NCI-H345 treated with DMSO at 0.1 percent for 48 hours (cell line): ENCODE results near the gene HOXA11.

Source experiments
- DNase-seq: peaks from one replicate; lab custom pipeline; 2025; ENCODE audit not compliant: unreplicated experiment; lab: John Stamatoyannopoulos, UW

HOXA11 gene

DNA sequence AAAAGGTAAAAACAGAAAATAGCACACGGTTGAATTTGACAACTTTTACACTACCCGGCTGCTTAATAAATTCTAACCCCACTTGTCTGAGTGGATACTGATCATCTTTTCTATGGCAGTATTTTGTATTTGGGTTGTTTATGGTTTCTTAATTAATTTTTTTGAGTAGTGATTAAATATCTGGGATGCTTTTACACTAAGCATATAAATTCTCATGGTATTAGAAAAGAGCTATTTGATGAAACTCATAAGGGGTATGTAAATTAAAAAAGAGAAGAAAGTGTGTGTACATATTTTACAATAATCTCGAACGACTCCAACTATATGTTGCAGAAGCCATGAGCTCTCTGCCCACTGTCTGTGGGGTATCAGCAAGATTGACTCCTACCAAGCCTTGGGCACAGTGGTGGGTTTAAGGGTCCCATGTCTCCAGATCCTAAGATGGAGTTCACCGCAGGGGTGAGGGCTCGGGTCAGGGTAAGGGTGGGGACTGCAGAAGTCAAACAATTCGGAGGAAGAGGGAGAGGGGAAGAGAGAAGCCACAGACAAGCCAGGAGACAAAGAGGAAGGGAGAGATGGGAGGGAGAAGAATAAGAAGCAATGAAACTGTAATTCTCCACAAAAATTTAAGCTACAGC lies 22.4 kb upstream of the HOXA11 start:
- no peak for DNase-seq

DNA sequence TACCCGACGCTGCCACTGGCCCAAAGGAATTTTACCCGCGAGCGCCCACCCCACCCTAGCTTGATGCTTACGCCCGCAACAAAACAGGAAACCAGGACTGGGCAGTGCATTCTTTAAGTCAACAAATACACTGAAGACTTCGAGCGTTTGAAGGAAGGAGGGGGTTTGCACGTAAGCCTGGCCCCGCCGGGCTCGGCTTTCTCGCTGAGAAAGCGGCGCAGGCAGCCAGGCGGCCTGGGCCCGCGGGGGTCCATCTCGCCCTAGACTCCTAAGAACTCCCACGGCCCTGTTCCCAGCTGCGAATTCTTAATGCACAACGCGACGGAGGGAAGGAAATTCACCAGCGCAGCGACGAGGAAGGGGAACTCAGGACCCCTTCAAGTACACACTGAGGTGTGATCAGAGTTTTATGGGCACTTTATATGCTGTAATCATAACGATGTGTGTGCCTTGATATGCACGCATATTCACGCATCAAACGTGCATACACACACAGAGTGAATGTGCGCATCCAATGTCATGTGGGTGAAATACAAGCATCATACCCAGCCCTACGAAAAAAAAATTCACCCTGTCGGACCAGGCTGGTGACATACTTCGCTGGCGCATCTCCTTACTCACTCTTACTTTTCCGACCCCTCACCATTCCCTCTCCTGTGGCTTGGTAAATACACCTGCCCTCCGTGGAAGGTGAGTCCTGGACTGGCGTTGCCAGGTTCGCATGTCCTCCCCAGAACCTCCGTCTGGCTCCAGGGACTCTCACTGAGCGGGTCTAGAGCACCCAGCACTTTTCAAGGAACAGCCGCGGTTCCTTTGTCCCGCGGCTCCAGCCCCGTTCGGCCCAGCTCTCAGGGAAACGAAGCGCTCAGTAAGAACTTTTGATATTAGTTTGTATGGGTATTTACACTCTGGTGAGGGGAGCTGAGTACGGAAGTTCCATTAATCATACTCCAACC lies 20.6 kb upstream of the HOXA11 start:
- no peak for DNase-seq

DNA sequence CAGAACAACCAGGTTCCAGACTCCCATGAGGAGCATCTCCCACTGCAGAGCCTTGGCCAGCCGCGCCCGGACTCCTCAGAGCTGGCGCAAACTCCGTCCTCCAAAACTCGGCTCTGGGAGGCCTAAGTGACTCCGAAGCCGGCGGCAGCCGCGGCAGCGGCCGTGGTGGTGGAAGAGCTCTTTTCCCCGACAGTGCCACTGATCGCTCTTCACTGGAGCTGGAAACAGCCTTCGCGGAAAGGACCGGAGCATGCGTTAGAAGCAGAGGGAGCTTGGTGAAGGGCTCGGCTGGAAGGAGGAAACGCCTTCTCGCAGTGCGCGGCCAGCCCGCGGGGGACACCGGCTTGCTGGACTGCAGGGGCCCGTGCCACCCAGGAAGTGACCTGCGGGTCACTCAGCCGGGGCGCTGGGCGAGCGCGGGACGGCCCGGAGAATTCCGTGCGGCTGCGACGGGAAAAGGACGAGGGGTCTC lies 19.9 kb upstream of the HOXA11 start:
- no peak for DNase-seq

DNA sequence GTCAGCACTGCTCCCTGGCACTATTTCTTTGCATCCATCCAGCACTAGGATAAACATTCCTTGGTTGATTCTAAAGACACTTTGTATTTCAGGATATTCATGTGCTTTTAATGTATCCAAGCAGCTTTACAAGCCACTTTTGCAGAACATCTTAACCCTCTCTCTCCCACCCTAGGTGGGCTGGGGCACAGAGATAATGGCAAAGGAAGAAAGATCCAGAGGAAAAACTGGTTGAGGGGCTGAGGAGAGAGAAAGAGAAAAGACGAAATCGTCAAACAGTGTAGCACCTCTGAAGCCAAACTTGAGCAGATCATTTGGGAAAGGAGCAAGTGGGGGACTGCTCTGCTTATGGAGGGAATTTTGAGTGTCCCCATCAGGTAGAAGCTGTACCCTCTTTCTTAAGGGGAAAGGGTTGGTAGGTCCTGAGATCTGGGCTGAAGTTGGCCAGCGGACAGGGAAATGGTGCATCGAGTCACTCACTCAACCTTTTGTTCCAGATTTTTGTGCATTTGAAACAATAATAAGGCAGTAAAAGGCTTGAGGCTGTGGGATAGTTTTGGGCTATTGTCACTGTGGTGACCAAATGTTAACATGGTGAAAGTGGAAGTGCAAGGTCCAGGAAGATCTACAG lies 19.0 kb upstream of the HOXA11 start:
- DNase-seq: no peak

DNA sequence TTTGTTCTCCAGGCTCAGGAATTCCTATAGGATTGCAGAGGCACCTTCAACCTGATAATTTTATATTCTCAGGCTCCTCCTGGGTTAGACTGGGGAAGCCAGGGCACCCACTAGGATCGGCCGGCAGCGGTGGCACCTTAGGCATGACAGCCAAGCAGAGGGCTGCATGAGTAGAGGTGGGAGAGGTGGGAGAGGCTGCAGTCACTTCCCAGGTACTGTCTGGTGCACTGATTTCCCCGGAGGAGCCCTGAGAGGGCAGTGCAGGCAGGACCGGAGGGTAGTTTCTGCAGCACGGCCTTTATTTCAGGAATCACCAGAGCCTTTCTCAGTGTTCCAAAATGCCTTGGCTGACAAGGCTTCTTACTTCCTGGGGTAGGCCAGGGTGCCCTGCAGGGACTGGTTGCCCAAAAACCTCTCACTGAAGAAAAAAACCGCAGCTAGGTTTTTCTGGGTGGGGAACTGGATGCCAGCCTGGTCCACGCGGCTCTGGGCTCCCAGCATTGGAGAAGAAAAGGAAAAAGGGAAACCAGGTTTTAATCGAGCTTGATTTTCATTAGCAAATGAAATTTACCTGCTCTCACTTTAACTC lies 18.4 kb upstream of the HOXA11 start:
- DNase-seq: no peak

DNA sequence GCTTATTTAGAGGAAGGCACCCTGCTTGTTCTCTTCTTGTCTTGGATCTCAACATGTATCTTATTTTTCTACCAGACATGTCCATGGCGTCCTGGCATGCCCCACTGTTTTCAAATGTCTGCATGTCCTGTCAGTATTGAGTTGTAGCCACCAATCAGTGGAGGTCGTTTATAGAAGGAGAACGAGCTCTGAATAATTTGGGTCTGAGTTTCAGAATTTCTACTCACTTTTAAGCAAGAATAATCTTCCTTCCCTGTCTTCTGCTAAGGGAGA lies 17.8 kb upstream of the HOXA11 start:
- no peak for DNase-seq

DNA sequence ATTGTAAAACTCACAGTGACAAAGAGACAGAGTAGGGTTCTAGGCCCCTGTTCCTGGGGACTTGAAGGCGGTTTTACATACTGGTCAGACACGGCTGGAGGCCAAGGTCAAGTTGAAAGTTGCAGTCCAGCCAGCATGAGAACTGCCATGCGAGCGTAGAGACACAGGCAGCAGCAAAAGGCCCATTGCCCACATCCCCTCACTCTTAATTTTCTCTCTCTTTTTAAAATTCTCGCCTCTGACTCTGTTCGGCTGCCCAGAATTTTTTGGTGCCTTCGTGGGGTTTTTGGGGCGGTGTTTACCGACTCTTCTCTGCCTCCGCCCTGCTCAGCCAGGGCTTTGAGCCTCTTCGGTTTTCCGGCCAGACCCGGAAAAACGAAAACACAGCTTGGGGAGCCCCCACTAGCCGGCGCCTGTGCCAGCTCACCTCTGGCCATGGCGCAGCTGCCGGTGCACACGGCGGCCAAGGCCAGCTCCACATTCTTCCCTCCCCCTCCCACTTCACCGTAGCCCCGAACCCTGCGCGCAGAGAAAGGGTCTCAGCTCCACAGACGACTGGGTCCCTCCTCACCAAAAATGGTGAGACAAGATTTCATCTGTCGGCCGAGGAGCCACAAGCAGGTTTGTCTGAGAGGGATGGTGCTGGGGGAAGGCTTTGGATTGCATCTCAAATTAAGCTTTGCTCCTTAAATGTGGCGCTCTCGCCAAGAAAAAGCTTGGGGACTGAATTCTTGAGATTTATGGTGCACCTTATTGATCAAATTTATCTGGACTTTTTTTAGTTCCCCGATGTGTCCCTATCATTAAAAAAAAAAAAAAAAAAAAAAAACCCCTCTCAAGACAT lies 17.2 kb upstream of the HOXA11 start:
- no peak for DNase-seq

DNA sequence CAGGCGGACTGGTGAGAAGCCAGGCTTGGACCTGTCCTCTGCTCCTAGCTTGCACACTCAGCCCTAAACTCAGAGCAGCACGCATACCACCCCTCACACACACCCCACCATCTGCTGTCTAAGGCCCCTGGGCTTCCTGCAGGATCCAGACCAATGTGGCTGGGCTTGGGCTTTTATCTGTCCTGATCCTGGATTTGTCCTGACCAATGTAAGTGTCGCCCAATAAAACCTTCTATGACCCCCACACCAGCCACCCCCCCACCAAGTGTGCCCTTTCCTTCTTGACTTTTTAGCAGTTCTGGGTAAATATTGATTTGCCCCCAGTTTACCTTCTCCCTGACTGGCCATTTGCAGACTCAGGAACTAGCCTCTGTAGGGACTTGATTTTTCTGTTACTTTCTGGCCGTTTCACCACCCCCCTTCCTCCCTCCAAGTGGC lies 16.6 kb upstream of the HOXA11 start:
- no peak for DNase-seq

DNA sequence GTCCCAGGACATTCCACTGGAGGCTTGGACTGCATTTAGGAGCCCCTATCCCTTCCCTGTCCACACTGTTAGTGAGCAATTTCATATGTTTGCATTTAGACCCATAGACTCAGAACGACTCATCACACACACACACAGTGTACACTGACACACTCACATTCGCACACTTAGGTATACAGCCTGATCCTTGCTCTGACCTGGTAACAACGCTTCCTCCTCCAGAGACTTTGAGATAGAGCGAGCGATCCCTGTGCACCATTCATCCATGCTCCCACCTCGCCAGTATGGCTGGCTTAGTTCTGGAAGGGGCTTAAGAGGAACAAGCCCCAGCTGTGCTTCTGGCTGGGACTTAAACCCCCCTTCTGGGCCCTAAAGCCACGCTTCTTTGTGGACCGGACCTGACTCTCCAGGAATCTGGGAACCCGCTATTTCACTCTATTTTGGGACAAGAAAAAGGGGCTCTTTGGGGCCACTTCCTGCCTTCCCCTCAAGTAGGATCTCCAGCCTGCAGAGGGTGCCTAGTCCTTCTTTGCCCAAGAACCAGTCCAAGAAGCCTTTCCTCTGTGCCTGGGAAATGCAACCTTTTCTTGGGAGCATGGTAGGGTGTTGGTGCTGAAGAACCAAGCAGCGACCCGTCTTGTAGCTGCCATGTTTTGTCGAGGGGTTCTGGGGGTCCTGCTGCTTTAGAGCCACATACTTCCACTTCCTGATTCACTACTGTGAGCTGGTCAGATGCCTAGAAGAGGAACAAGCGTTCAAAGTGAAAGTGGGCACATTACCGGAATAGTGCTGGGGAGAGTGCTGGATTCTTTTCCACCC lies 15.9 kb upstream of the HOXA11 start:
- no peak for DNase-seq

DNA sequence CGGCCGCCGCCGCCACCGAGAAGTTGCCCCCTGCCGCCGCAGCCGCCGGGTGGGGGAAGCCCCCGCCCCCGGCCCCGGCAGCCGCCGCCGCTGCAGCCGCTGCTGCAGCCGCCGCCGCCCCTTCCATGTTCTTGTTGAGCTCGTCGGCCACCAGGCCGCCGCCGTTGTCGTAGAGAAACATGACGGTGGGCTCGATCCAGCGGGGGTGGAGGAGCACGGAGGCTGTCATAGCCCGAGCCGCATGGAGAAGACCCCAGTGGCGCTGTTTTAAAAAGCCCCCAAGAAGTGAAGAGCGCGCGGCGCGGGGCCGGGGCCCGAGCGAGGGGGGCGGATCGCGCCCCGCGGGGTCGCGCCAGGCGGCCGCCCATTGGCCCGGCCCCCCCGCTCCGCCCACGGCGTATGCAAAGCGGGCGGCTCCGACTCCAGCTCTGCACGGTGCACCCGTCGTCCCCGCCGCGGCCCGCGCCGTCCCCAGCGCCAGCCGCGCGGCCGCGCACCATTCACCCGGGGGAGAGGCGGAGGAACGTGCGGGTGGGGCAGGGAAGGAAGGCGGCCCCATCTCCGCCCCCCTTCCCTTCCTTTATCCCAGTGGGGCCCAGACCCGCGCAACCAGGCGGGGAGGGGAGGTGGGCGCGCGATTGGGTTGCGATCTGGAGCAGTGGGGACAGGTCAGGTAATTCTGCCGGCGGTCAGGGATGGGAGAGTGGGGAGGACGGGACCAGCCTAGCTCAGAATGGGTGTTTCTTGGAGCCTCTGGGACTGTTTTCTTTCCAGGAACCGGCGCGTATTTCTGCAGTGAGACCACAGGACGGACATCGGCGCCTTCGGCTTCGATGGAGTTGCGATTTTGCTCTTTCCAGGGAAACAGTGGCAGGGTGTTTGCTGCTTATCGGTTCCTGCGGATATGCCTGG lies 15.1 kb upstream of the HOXA11 start, which contains the start of gene HOXA13:
Gene HOXA13 (minus strand): TSS at position 243 of the 912 bp plus-strand sequence. CDS start 14 bp downstream, at position 229.
- DNase-seq: peak; percentile 38

DNA sequence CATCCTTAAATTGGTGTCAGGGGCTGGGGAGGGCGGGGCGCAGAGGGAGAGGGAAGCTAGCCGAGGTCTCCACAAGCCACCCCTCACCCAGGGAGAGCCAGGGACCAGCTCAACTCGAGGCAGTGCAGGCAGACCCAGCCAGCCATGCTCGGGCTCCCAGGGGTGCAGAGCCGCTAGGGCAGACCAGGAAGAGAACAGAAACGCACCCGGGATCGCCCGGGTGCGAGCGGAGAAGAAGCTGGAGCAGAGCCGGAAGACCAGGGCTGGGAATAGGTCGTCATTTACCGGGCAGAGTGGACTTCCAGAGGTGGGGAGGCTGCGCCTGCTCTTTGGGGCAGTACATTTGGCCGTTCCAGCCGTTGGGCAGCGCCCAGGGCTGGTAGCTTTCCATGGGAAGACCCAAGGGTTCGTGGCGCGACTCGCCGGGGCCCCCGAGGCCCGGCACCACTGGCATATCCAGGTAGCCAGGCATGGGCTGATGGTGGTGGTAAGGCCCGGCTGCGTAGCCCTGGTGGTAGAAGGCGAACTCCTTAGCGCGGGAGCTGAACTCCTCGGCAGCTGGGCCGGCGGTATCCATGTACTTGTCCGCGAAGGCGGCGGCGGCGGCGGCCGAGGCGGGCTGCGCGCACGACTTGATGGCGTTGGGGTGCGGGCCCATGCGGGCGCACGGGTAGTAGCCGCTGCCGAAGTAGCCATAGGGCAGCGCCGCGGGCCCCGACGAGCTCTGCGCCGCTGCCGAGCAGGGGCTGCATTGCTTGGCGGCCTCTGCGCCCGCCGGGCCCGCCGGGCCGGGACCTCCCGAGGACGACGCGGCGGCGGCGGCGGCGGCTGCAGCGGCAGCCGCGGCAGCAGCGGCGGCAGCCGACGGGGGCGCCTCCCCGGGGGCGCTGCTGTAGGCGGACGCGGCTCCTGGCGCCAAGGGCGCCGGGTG lies 14.1 kb upstream of the HOXA11 start:
- DNase-seq: no peak

DNA sequence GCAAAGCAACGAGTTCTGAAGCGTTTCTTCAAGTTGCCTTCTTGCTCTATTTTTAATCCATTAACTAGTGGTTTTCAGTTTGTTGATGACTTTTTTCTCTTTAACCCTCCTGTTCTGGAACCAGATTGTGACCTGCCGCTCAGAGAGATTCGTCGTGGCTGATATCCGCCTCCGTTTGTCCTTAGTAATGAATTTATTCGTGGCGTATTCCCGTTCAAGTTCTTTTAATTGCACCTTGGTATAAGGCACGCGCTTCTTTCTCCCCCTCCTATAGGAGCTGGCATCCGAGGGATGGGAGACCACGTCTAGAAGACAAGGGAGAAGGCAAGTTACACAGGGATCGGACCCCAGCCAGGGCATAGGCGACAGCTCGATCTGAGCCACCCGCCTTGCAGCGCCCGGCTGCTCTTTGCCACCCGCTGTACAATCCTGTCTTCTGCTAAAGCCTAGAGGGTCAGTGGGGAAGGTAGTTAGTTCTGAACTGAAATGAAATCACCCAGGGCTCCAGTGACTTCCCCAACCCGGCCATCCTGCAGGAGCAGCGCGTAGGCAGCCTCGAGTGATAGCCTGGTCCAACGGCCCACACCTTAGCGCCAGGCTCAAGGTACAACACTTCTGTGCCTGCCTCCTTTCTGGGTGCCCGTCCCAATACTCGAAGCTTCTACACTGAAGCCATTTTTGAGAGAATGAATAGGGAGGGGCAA lies 13.3 kb upstream of the HOXA11 start:
- no peak for DNase-seq

DNA sequence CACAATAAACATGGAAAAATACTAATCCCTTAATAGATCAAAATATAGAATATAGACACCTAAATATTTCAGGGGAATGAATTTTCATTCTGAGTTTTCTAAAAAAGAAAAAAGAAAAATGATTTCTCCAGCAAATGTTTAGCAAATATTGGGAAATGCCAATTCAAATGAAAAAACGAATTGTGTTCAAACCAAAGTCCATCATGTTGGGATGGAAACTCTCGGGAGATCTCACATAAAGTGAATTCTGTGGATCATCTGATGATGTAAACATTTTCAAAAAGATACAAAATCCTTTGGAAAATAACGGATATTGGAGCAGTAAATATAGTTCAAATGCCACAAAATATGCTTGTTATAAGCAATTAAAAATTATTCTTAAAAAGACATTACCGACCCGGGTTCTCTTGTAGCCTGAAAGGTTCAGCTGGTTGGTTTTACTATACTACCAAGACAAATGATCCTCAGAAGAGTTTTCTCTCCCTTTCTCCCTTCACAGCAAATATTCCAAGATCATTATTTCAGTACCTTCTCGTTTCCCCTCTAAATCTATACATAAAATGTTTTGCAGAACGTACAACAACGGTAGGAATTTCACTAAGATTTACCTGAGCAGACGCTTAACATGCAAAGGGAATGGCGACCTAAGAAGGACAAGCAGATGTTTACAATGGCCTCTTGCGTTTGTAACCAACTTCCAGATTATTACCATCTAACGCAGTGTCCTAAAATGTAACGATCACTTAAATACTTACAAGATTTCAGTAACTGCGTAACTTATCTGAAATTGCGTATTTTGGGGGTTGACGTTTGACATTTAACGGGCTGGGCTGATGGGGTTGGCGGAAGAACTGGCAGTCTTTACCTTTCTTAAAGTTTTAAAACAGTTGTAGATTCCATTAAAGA lies 12.4 kb upstream of the HOXA11 start:
- DNase-seq: no peak

DNA sequence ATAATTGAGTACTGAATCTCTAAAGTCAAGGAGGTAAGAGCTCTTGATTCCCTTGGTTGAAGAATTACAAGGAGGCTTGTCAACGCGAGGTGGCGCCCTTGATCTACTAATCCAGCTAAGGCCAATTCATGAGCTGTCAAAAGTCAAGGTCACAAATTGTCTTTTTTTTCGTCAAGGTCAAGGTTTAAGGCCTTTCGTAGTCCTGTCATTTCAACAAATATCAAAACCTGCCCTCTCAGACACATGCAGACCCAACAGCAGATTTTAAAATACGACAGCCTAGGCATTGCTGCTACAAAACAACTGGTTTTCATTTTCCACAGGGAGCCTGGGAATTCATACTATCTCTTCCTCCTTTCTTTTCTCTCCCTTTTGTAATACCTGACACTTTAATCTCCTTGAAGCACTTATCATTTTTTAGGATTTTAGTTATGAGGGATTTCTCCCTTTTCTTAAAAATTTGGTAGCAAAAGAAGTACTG lies 11.3 kb upstream of the HOXA11 start:
- DNase-seq: peak; percentile 62

DNA sequence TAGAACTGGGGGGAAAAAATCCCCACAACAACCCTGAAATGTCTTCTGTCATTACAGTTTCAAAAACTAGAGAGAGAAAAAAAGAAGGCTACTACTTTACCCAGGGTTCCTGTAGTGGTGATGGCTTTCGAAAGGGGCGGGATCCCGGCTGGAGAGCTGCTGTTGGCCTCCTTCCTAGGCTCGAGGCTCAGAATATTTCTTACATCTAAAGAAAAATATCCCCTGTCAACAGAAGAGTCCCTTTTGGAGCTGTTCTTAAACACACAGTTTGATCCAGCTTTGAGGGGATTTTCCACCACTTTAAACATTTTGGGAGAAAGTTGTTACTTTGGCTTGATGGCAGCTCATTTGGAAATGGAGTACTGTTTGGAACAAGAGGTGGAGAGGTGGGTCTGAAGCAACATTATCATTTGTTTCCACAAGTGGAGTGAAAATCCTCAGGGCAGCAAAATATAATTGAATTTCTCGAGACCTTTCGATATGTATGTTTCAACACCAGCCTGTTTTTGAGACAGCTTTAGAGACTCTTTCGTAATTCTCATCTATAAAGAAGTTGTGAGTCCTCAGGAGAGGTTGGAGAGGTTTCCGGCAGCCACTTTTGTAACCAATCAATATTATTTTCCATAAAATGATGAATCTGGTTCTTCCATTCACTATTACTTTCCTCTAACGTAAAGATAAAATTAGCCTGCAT lies 9.8 kb upstream of the HOXA11 start:
- DNase-seq: no peak
